ENCODE results near the gene REV3L.

The REV3L gene

DNA sequence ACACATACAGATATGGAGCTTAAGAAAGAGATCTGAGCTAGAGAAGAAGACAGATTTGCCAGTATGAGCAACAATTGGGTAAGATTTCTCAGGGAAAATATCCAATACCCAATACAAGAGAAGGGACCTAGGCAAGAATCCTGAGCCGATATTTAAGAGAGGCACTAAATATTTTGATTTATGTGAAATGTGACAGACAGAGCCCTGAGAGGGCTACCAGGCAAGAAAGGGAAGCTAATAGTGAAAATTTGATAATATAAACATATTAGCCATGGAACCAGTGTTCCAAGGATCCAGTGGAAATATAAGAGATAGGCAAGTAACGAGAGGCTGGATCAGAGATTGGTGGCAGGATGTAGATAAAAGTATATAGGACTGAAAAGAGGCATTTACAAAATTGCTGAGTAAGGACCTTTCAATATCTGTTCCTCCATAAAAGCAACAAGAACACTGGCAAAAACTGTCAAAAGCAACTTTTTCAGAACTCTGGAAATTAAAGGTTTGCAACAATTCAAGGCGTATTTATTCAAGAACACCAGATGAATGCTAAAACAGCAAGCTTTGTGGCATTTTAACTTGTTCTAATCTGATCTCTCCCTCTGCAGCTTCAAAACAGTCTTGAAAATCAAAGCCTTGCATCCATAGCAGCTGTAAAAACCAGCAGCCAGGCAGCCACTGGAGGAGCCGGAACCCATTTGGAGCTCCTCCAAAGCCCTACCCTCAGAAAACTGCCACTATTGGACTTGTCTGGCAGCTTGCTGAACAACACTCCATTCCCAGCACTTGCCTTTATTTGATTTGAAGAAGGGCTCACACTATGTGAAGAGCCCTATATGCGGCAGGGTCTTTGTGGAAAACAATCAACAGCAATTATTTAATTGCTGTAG lies 58.8 kb downstream of the REV3L start:
- peak; percentile 43 for DNase-seq

DNA sequence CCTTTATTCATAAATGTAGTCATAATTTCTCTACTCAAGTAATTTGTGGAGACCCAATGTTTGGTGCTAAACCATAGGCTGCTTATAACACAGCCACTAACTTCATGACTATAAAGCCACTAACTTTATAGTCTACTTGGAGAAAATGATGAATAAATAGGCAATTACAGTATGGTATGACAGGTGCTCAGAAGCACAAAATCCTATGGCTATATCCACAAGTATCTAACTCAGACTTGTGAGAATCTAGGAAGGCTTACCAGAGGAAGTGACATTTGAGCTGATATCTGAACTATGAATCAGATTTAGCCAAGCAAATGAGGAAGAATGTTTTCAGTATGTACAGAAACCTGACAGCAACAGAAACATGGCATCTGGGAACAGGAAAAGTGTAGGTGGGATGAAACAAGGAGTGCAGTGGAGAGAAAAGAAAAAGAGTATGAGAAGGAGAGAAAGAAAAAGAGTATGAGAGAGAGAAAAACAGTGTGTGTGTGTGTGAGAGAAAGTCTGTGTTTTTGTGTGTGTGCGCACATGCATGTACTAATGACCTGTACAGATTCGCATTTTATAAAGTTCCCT lies 59.9 kb downstream of the REV3L start:
- DNase-seq = peak; percentile 50

DNA sequence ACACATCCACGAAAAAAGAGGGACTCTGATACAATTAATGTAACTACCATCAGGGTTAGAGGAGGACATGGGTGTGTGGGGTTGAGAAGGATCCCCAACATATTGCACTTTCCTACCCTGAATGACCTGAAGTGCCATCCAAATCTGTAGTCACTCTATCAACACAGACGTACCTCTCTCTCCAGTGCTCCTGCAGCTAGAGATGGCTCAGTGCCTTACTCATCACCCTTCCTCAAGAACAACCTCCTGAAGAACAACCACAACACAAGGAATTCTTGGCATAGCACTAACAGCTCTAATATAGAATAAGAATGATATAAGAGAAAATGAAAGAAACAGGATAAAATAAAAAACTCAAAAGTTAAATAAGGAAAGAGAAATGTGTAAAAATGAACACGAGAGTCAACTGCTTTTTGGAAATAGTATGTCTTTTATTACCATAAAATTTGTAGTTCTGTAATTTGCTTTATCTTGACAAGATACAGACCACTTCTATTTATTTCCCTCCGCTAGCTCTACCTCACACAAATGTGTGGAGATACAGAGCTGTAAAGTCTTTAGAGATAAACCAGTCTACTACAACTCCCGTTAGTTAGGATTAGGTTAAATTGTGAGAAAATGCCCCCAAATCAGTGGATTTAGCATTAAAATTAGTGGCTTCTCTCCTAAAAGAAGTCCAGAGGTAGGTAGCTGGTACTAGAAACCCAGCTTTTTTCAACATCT lies 63.9 kb downstream of the REV3L start:
- no peak for DNase-seq

DNA sequence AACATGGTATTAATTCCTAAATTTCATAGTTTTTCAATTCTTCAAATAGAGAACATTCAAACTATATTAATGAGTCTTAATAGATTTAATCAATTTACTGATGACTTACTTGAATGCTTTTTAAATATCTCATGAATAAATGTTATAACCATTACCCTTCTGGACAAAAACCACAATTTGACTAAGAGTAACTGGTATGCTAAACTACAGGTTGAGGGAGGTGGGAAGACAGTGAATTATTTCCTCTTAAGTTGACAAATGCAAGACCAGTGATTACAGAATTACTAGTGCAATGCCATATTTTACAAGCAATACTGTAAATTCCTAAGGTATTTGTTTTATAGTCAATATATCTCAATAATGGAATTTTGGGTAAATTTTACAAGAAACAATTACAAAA lies 65.1 kb downstream of the REV3L start:
- DNase-seq = no peak

DNA sequence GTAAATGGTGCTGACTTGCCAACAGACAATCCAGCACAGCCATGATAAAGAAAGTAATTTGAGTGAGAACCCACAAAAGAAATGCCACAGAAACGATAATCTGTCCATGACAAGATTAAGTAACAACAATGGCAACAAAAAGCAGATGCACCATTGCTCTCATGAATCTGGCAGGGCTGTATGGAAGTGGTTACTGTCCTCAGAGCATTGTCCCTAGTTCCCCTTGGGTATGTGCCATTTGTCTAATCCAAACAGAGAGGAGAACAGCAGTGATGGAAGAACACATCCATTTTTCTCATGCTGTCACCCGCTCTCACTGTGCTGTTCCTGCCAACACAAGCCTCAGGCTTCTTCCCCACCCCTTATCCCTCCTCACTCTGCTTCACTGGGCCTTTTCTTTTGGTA lies 65.8 kb downstream of the REV3L start:
- DNase-seq = peak; percentile 91

DNA sequence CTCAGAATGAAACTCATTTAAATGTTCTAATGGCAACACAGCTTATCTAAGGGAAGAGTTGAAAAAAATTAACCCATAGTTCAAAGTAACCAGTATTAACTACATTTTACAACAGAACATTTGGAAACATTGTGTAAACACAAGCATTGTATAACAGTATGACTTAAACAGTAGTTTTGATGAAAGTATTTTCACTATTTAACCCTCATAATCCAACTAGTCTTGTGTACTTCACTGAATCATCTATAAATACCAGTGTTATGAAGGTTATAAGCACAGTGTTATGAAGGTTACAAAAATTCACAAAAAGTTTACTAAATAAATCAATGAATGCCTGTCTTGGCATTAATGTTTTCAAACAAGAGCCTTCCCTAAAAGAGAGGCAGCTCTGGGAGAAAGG lies 66.5 kb downstream of the REV3L start:
- DNase-seq = no peak

DNA sequence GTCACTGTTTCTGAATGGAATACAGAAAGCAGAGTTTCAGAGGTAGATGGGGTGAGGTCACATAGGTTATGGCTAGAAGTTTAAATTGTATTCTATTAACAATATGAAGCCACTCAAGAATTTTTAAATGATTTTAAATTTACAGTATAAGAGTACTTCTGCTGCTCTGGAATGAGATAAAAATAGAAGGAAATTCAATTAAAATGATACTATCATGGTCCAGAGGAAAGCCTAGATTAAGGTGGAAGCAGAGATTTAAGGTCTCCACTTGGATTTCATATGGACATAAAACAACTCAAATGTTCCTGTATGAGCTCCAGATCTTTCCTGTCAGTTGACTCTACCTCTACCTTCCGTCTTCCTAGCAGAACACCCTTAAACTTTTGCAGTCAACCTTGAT lies 68.6 kb downstream of the REV3L start:
- DNase-seq = no peak

DNA sequence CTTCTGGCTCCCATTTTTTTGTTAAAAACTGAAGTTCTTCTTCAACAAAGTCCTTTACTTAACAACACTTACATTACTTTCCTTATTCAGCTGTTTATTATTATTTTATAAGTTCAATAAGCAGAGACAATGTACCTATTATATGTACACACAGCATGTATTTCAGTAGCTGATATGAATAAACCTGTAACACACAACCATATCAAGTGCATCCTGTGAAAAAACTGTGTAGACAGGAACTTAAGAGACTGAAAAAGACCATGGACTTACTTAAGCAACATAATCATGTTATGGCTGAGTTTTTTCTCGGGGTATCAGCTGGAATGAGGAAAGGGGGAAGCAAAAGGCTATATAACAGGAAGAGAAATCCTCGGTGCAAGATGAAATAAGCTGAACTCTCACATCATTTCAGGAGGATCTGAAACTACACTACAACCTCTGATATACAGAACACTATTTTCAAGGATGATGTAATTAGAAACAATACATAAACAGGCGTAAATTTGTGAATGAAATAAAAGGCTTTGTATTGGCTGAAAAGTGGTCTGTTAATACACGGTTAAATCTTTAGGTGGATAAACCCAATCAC lies 70.9 kb downstream of the REV3L start:
- DNase-seq = no peak

DNA sequence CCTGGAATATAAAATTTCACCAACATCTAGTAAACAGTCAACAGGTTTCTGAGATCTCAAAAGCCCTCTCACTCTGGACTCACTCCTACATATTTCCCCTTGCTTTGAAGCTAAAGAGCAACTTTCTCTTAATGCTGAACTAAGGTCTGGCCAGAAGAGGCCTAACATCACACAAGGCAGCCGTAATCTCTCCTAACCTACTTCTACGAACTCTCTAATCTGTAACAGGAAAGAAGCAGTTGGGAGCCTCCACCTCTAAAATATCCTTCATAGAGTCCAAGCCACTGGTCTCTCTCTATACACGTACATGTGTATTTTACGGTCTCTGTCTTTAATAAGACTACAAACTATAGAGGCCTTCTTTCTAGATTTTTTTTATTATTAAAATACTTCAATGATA lies 72.0 kb downstream of the REV3L start:
- peak; percentile 34 for DNase-seq

DNA sequence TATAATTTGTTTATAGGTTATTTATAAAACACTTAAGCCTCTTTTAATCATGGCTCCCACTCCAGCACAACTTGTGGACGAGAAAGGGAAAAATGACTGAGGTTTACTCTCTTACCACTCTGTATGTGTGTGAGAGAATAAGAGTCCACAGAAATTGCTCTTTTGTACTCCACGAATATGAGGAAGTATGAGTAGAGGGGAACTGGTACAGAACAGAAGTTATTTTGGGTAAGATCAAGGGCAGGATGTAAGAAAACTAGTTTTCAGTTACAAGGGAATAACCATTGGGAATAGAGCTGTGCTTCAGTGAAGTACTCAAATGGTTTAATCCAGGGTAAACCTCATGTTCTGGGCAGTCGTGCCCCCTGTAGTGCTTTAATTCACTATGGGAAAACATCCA lies 72.6 kb downstream of the REV3L start:
- DNase-seq = peak; percentile 24

DNA sequence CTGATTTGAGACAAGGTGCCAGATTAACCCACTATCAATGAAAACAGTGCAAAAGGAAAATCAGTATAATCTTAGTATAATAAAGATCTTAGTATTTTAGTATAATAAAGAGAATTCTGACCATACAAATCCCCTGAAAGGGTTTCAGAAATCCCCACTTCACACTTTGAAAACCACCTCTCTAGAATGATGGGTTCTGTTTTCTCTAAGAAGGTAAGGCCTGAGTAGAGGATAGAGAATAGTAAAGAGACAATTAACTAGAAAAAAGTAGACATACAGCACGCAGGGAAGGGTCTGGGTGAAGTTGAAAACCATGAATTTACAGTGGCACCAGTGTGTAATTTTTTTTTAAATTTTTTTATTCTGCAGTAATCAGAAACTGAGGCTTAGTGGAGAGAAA lies 73.6 kb downstream of the REV3L start:
- DNase-seq = no peak

DNA sequence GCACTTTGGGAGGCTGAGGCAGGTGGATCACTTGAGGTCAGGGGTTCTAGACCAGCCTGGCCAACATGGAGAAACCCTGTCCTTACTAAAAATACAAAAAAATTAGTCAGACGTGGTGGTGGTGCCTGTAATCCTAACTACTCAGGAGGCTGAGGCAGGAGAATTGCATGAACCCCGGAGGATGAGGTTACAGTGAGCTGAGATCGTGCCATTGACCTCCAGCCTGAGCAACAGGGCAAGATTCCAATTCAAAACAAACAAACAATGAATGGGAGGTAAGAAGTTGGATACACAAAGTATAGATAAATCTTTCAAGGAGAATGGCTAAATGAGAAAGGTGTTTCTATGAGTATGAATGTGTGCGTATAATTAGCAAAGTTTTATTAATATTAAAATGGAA lies 75.3 kb downstream of the REV3L start:
- DNase-seq = no peak

DNA sequence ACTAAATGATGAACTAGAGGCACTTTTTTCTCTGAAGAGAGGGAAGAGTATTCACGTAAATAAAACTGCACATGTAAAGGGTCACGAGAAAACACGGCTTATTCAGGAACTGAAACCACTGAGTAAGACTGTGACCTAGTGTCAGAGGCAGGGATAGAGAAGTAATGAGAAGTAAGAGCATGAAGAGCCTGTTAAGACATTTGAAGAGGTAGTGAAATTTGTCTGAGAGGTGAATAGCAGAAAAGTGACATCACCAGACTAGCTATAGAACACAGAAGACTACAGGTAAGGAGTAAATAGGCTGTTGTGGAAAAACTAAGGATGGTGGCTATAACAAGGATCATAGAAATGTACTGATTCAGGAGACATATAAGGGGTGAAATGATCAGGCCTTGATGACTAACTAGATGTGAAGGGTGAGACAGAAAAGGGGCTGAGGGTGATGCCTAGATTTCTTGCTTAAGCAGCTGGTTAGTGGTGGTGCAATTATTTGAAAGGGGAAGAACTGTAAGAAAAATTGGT lies 76.8 kb downstream of the REV3L start:
- no peak for DNase-seq

DNA sequence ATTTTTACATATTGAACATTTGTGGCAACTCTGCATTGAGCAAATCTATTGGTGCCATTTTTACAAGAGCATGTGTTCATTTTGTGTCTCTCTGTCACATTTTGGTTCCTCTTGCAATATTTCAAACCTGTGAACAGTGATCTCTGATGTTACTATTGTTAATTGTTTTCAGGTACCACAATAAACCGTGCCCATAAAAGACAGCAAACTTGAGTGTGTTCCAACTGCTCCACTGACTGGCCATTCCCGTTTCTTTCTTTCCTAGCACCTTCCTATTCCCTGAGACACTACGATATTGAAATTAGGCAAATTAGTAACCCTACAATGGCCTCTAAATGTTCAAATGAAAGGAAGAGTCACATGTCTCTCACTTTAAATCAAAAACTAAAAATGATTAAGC lies 79.6 kb downstream of the REV3L start:
- no peak for DNase-seq

DNA sequence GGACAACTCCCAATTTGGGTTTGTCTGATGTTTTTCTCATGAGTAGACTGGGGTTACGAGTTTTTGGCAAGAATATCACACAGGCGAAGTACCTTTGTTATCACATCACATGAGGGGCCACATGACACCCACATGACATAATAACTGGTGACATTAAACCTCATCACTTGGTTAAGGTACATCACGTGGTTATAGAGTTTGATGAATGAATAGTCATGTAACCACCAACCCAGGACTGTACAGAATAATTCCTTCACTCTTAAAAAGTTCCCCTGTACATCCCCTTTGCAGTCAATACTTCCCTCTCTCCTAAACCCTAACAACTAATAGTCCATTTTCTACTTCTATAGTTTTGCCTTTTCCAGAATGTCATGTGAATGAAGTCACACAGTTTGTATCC lies 83.4 kb downstream of the REV3L start:
- DNase-seq = no peak

DNA sequence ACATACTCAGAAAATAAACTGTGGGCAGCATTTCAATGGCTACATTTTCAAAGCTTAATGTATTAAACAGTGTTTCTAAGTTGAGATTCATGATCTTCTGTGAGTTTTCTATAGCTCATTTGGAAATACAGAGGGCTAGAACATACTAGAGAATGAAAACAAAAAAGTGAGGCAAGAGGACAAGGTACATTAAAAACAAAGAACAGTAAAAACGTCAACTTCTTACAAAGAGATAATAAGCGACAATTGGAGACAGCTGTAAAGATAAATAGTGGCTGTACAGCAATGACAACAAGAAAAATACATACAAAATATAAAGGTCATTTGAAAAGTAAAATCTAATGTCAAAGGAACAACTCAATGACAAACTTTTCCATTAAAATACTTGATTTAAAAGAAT lies 94.3 kb downstream of the REV3L start:
- DNase-seq = no peak

DNA sequence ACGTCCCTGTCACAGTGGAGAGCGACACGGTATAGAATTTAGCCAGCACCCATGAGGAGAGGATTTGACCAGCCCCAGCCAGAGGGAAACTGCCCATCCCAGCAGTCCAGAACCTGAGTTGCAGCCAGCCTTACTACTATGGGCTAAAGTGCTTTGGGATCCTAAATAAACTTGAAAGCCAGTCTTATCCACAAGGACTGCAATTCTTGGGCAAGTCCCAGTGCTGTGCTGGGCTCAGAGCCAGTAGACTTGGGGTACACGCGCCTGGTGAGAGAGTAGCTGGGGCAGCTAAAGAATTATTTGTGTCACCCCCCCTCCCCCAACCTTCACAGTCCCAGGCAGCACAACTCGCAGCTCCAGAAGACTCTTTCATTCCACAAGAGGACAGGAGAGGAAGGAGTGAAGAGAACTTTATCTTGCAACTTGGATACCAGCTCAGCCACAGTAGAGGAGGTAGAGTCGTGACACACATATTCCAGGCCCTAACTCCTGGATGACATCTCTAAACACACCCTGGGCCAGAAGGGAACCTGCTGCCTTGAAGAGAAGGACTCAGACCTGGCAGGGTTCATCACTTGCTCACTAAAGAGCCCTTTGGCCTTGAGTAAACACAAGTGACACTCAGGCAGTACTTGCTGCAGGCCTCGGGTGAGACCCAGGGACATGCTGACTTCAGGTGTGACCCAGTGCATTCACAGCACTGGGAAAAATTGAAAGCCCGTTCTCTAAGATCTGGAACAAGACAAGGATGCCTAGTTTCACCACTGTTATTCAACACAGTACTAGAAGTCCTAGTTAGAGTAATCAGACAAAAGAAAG lies 100.3 kb downstream of the REV3L start:
- no peak for DNase-seq

DNA sequence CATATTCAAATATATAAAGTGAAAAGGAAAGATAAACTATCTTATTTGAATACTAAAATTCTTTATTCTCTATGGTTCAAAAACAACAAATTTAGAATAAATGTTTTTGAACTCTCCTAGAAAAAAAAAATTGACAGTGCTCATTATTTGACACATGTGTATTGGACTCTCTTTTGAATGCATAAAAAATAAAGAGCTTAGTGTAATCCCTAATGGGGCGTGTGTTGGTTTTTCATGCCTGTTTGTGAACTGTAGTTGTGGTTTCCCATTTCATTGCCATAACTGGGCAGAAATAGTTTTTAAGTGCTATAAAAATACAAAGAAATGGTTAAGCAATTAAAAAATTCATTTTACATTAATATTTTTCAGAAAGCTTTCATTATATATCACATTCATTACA lies 101.3 kb downstream of the REV3L start:
- DNase-seq = no peak

DNA sequence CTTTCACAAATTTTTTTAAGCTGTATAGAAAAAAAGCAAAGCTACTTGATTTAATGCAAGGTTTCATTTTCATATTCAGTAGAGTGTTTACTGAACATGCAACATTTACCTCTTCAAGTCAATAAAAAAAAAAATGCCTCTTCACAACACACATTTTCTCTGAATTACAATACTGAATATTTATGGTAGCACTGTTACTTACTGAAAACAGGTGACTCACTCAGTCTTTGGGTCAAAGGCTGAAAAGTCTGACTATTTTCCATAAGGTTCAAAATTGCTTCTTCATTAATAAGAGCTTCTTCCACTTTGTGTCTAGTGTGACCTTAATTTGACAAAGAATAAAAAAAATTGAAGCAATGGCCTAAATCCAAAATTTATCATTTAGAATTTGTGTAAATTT lies 101.9 kb downstream of the REV3L start:
- no peak for DNase-seq

DNA sequence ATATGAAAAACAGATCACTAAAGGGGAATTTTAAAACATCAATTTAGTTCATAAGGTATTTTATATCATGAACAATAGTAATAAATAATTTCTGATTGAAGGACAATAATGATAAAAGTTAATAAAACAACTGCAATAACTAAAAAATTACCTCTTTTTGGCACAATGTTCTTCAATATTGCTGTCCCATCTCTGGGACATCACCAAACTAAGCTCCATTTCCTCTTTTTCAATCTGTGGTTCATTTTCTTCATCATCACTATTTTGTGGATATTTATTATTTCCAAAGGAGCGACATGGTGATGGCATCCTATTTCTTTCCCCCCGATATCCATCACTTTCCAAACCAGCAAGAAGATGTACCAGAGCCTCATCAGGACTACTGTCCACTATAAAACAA lies 103.2 kb downstream of the REV3L start:
- no peak for DNase-seq

DNA sequence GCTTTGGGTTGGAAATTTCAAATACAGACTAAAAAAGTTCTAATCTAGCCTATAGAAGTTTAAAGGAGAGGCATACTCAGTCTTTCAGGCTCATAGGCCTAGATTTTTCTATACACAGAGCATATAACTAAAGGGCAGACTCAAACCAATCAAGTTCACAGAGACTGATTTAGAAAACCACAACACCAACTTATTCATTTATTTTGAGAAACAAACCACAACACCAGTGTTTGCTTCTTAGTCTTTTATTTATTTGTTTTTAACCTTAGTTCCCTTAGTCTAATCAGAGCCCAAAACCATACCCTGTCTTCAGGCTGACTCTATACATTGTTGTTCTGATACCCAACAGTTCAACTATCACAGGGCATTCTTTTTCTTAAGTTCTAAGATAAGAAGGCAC lies 103.7 kb downstream of the REV3L start:
- no peak for DNase-seq

DNA sequence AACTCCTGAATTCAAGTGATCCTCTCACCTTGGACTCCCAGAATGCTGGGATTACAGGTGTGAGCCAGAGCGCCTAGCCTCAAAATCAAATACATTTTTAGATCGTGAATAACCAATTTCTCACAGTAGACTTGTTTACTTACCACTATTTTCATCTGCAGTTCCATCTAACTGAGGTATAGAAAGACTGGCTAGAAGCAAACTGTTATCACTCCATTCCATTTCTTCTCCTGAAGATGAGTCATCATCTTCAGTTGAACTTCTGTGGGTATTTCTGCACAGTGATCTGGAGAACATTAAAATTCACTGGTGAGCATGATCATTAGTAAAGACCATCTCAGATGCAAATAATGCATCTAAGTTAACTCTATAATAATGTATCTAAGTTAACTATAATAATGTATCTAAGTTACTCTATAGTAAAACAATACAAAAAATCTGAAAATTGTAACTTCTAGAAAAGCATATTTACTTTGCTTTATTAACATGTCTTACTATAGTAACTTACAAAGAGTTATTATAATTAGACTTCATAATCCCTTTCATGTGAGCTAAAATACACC lies 105.4 kb downstream of the REV3L start:
- DNase-seq = peak; percentile 73

Measured in OCI-M1 (cell line).